HUDEP-2 (cell line): ENCODE measurements around the gene OR4D2.
"Not testable (repeated sequence)": the region's sequence is repeated elsewhere in the genome, so short reads cannot be mapped to it uniquely, and the experiment has no call there.

Source experiments
- DNase-seq, 76 experiments: peaks; one replicate each; lab custom pipeline; 2025; ENCODE audit not compliant: unreplicated experiment in 76 of 76; lab: John Stamatoyannopoulos, UW

Gene OR4D2

GRCh38 chr17:58166682-58167081, at the start of gene OR4D2:
OR4D2 (plus strand) TSS chr17:58166982; CDS start chr17:58169656, 2,674 bp downstream.
- no peak for DNase-seq

- DNase-seq, result no peak
These were observed 49.4 kb upstream of the OR4D2 start for GRCh38 chr17:58117382-58117781.

GRCh38 chr17:58119491-58119890, 47.3 kb upstream of the OR4D2 start:
- no peak for DNase-seq

GRCh38 chr17:58120195-58120822, 46.5 kb upstream of the OR4D2 start:
- DNase-seq, result peak in 39 of 76 experiments; percentile 1 to 53 (median 22)

GRCh38 chr17:58121925-58122324, 44.9 kb upstream of the OR4D2 start:
- DNase-seq, result peak in 21 of 76 experiments; percentile 0 to 51 (median 20)

- no peak for DNase-seq
These were observed 38.9 kb upstream of the OR4D2 start for GRCh38 chr17:58127846-58128245.

- DNase-seq, result not testable (repeated sequence)
These were observed 34.1 kb upstream of the OR4D2 start for GRCh38 chr17:58132697-58133096.

GRCh38 chr17:58136669-58137279, 30.0 kb upstream of the OR4D2 start:
- peak in 2 of 76 experiments; percentile 12 to 18 for DNase-seq

- no peak for DNase-seq
These were observed 25.3 kb upstream of the OR4D2 start for GRCh38 chr17:58141505-58141904.

- not testable (repeated sequence) for DNase-seq
These were observed 23.4 kb upstream of the OR4D2 start for GRCh38 chr17:58143335-58143734.

GRCh38 chr17:58144801-58145200, 22.0 kb upstream of the OR4D2 start:
- no peak for DNase-seq

GRCh38 chr17:58147930-58148434, 18.8 kb upstream of the OR4D2 start, which contains the start of gene OR4D1:
OR4D1 (plus strand) TSS chr17:58148384; CDS start chr17:58155154, 6,770 bp downstream.
- DNase-seq, result no peak

GRCh38 chr17:58148609-58149008, 18.2 kb upstream of the OR4D2 start:
- DNase-seq, result no peak

- no peak for DNase-seq
These were observed 16.4 kb upstream of the OR4D2 start for GRCh38 chr17:58150394-58150793.

GRCh38 chr17:58153046-58153445, 13.7 kb upstream of the OR4D2 start:
- DNase-seq, result no peak

GRCh38 chr17:58153671-58154070, 13.1 kb upstream of the OR4D2 start:
- no peak for DNase-seq

GRCh38 chr17:58156839-58157803, 9.7 kb upstream of the OR4D2 start:
- no peak for DNase-seq

- no peak for DNase-seq
These were observed 8.6 kb upstream of the OR4D2 start for GRCh38 chr17:58158181-58158580.

GRCh38 chr17:58161566-58161965, 5.2 kb upstream of the OR4D2 start:
- no peak for DNase-seq

- DNase-seq, result no peak
These were observed 801 bp upstream of the OR4D2 start for GRCh38 chr17:58165981-58166380.

- no peak for DNase-seq
These were observed 3.8 kb downstream of the OR4D2 start for GRCh38 chr17:58170622-58171021.
